ENCODE results near the gene CSKMT.

- TF ChIP-seq, protein P1, sequence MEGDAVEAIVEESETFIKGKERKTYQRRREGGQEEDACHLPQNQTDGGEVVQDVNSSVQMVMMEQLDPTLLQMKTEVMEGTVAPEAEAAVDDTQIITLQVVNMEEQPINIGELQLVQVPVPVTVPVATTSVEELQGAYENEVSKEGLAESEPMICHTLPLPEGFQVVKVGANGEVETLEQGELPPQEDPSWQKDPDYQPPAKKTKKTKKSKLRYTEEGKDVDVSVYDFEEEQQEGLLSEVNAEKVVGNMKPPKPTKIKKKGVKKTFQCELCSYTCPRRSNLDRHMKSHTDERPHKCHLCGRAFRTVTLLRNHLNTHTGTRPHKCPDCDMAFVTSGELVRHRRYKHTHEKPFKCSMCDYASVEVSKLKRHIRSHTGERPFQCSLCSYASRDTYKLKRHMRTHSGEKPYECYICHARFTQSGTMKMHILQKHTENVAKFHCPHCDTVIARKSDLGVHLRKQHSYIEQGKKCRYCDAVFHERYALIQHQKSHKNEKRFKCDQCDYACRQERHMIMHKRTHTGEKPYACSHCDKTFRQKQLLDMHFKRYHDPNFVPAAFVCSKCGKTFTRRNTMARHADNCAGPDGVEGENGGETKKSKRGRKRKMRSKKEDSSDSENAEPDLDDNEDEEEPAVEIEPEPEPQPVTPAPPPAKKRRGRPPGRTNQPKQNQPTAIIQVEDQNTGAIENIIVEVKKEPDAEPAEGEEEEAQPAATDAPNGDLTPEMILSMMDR (optimal IDR thresholded peaks at IDR 0.05 in 1 of 3, IDR thresholded peaks at IDR 0.05 in 1 of 3, conservative IDR thresholded peaks at IDR 0.05 in 1 of 3; ENCODE audit: extremely low read depth in 1 of 3, insufficient read depth in 2 of 3, low read length in 3 of 3), result no peak
- no peak for TF ChIP-seq EZH2 (IDR thresholded peaks at IDR 0.05; ENCODE audit: low read length)
Observed at GRCh38 chr11:62645946-62646824, 18.9 kb upstream of the CSKMT start, which contains the start of gene GANAB.

Data from keratinocyte (primary cell).